HFF-Myc (cell line): ENCODE measurements around the gene ZNG1B.
"Not testable (repeated sequence)": the region's sequence is repeated elsewhere in the genome, so short reads cannot be mapped to it uniquely, and the experiment has no call there.

Source experiments
- DNase-seq: peaks from one replicate; pipeline ENCODE4 v3.0.0-alpha.2; 2011; ENCODE audit warnings: low read depth; ENCODE audit errors: extremely low read depth
- H3K4me3 ChIP-seq: replicated peaks from 2 replicates; pipeline ENCODE4 v1.5.1; 2011; ENCODE audit warnings: low read depth, mild to moderate bottlenecking, control low read depth, low read length

The ZNG1B gene

GRCh38 chr2:113527350-113528045 lies 90.0 kb downstream of the ZNG1B start:
- H3K4me3 ChIP-seq, DNase-seq: not testable (repeated sequence)

GRCh38 chr2:113528126-113528525 lies 90.6 kb downstream of the ZNG1B start:
- not testable (repeated sequence) for H3K4me3 ChIP-seq, DNase-seq

- DNase-seq, H3K4me3 ChIP-seq: not testable (repeated sequence)
Observed at GRCh38 chr2:113528904-113529303, 91.4 kb downstream of the ZNG1B start.

GRCh38 chr2:113532991-113533390 lies 95.5 kb downstream of the ZNG1B start:
- not testable (repeated sequence) for DNase-seq

GRCh38 chr2:113536573-113536972 lies 99.1 kb downstream of the ZNG1B start:
- DNase-seq, H3K4me3 ChIP-seq: not testable (repeated sequence)

More at GRCh38 chr2:113532991-113533390, 95.5 kb downstream of the ZNG1B start:
- not testable (repeated sequence) for H3K4me3 ChIP-seq

- H3K4me3 ChIP-seq: not testable (repeated sequence)
Observed at GRCh38 chr2:113540834-113541203, 103.3 kb downstream of the ZNG1B start.

GRCh38 chr2:113541204-113541975 lies 103.9 kb downstream of the ZNG1B start:
- DNase-seq: not testable (repeated sequence)
- peak overlapping the region; percentile 28 for H3K4me3 ChIP-seq

More at GRCh38 chr2:113540834-113541203, 103.3 kb downstream of the ZNG1B start:
- DNase-seq: not testable (repeated sequence)

GRCh38 chr2:113541976-113542485 lies 104.5 kb downstream of the ZNG1B start:
- not testable (repeated sequence) for DNase-seq, H3K4me3 ChIP-seq

- not testable (repeated sequence) for H3K4me3 ChIP-seq
Observed at GRCh38 chr2:113542529-113542928, 105.0 kb downstream of the ZNG1B start.

More at GRCh38 chr2:113542529-113542928, 105.0 kb downstream of the ZNG1B start:
- DNase-seq: not testable (repeated sequence)
